HL-60/S4 treated with phorbol 12-myristate 13-acetate at 8.2 ng/mL for 4 days and 3 days (cell line): ENCODE measurements around the gene ASTN2.

Experiments
- in situ Hi-C: fragments of 300-500 bp; cut with MboI; formaldehyde crosslinking; loops from 2 replicates; pipeline ENCODE4 v1.15.0; 2022; ENCODE audit warnings: low sequenced_read_pairs

ASTN2 gene

DNA sequence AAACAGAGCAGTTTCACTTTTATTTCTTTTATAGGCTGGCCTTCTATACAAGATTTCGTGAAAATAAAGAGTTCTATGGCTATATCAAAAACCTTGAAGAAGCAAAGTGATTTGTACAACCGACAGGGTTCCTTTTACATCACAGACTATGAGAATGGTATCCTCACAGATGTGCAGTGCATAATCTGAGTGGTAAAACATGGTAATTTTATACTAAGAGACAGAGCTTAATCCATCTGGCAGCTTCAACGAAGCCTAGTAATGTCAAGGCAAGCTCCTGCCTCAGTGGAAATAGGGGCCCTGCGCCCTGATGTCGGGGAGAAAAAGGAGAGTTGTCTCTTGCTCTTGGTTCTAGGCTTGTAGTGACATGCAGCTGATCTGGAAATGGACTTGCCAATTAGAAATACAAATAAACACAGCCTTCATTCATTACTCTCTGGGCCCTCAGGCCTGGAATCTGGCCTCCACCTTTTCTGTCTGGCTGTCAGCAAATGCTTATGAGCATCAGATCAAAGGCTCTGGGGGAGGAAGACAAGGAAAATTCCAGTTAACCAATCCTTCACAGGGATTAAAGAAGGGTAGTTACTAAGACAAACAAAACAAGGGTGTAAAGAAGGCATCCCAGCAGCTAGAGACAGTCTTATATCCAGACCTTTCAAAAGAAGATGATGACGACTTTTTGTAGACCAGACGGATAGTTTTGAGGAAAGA, 761.4 kb downstream of the ASTN2 start:
- in situ Hi-C loops = no loop called here

DNA sequence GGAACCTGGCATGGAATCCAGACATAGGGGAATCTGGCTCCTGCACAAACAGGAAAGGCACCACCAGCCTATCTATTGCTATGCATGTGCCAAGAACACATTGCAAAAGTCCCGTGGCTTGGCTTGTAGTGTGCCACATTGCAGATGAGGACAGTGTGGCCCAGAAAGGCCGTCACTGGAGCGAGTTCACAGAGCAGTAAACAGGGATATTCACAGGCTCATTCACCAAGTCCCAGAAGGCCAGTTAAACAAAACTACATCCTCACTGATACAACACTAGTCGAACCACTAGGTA, 767.4 kb downstream of the ASTN2 start:
- in situ Hi-C loops = no loop called here

DNA sequence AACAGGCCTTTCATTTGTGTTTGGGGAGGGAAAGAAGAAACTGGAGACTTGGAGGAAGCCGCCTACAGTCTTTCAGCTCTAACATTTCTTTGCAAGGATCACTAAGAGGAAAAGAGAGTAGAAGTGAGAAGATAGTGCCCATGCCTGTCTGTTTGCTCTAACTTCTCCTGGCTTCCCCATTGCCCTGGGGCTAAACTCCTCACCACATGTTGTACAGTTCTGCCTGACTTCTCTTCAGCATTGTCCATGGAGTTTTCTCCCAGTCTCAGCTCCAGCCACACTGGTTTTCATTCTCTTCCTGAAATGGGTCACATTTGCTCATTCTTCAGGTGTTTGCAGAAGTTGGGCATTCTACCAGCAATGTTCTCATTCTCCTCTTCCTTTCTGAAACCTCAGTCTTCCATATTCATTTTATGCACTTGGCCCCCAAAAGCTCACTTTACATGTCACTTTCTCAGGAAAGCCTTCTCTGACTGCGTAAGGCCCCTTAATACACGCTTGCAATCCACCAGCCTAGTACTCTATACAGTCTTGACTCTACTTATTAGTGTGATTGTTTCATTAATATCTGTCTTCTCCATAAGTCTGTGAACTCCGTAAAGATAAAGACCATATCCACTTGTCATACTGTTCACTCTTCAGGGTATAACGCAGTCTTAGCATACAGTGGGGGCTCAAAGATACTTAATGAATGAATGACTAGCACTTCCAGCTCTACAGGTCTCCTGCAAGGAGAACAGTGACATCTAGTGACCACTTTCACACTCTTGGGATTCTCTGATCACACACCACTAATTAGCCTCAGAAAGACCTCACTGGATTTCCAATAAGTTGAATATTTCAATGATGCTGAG, 768.0 kb downstream of the ASTN2 start:
- in situ Hi-C loops = no loop called here

DNA sequence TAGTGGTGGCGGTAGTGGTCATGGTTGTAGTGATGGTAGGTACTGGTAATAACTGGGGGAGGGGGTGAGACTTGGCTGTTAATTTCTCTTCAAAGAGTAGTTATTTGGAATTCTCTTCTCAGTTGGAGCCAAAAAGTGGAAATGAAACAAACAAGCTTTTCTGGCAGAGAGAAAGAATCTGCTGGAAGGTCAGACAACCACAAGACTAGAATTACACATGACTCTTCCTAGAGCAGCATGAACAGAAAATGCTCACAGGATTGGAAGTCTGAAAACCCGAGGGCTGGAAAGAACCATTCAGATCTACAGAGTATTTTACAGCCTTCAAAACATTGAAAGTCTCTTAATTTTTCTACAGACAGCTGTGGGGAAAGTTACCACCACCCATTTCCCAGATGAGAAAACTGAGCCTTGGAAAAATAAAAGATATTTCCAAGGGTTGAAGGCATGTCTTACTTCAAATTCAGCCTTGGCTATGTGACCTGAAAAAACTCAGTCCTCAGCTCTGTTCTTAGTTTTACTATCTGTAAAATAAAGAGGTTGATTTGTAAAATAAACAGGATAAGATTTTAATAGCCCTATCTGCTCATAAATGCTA, 770.7 kb downstream of the ASTN2 start:
- in situ Hi-C loops = no loop called here

DNA sequence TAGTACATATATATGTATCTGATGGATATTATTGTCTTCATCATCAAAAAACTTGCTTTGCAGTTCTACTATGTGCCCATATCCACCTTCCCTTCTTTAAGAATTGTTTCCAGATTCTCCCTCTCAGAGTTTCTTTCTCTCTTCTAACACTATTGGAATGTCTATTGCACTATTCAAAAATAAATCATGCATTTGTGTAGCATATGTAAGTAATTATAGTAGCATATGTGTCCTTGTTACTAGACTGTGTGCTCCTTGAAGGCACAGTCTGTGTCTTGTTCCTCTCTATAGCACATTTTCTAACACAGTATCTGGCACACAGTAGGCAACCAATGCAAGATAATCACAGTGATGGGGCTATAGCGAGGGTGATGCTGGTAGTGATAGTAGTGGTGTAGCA, 771.2 kb downstream of the ASTN2 start:
- in situ Hi-C loops = no loop called here

DNA sequence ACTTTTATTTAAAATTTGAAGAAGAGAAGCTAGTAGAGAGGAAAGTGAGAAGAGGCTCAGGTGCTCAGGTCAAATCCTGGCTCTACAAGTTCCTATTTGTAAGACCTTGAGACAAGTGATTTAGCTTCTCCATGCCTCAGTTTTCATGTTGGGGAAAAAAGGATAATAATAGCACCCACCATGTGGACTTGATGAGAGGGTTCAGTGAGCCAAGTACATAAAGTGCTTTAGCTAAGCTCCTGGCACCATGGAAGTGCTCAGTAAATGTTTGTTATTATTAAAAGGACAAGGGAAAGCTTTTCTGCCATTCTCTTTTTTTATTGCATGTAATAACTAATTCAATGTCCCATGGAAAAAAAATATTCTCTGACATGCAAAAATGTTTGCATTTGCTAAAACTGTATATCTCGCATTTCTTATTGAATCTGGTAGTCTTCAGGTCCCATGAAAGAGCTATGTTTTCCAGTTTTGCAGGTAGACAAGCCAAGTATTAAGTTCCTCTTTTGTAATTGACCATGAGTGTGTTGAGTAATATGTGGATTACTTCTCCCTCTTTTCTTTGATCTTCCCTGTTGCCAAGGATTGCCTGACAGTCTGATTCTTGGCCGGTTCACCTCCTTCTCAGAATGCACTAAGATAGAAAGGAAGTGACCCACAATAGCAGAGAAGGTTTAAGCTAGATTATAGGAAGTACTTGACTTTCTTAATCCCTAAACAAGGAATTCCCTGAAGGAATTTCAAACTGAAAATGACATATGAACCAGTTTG, 773.4 kb downstream of the ASTN2 start:
- in situ Hi-C loops = no loop called here

DNA sequence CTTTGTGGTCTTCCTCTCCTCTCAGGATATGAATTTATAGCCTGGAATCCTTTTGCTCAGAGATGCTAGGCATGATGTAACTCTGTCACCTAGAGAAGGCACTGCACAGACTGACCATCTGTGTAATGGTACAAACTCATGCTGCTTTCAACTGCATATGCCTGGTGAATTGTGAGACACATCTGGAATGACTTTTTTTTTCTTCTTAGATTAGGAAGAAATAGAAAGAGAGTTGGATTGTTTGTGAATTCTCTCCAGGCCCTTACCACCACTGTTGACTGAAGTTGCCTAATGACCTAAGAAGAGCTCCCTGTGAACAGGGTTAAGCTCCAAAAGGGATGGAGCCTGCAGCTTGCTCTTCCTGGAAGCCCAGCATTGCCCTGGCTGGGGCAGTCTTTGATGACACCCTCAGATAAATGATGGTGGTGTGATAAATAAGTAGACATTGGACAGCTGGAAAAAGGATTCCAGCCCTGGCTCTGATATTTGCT, 775.6 kb downstream of the ASTN2 start:
- in situ Hi-C loops = no loop called here

DNA sequence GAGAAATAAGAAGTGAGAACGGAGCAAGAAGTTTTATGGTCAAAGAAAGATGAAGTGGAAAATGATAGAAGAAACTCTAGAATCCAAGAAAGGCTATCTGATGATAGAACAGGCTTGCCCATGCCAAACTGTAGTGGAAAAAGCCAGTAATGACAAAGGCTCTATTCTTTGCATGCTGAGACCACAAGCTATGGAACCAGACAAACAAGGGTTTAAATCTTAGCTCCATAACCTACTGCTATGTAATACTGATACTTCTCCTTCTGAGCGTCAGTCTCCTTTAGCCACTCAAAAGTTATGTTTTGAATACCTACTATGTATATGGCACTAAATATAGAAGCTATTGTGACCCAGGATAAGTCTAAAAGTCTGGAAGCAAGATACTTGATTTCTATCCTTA, 778.9 kb downstream of the ASTN2 start:
- in situ Hi-C loops = no loop called here

DNA sequence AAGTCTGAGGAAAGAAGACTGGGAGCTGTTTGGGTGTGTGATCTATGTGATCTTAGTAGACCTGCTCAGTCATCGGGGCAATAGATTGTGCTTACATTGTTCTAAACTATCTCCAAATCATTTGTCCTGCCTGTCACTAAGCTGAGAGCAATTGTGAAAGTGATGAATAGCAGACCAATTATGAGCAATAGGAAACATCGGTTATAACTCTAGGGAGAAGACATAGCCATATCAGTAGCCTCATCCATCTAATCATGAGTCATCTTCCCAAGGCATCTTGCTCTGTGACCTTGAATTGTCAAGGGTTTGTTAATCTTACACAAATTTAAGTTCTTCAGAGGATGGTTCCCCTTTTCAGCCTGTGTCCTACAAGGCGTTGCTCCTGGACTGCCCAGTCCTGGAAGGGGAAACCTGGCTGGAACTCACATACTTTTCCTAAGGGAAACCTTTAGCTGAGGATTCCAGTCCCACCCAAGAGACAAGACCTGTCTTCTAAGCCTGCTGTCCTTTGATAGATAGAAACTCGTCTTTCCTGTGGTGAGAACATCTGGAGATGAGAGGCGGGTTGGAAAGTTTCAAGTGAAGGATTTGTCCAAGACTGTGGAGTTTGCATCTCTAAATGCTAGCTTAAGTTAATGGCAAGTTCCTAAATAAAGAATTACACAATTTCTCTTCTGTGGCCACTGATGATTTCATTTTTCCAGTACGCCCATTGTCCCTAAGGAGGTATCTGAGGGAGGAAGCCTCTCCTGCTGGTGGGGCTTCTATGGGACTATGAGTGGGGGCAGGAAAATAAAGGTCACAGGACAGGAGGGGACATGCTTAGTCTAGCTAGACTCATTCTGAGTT, 781.6 kb downstream of the ASTN2 start:
- in situ Hi-C loops = no loop called here

DNA sequence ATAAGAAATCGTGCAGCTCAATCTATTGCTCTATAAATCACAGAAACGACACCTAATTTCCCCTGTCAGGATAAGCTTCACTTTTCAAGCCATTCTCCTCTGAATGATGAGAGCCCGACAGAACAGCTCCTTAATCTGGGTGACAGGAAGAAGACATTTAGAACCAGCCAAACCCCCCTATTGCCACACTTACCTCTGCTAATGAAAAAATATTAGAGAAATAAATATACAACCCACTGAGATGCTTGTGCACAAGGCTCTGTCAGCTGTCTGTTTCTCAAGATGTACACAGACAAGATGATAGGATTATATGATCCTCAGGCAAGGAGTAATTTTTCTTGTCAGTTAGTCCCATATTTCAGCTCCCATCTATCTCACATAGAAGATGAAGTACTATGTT, 785.2 kb downstream of the ASTN2 start:
- in situ Hi-C loops = no loop called here

DNA sequence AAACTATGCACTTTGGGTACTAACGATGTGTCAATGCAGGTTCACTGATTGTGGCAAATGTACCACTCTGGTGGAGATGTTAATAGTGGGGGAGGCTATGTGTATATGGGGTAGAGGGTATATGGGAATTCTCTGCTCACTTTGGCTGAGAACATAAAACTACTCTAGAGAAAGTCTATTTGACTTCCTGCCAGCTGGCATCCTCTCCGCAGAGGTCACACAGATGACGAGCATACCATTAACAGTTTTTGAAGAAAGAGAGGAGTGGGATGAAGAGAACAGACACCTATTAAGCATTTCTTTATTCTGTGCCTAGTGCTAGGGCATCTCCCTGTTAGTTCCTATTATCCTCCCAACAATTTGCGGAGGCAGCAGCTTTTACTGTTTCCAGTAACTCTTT, 786.1 kb downstream of the ASTN2 start:
- in situ Hi-C loops = no loop called here

DNA sequence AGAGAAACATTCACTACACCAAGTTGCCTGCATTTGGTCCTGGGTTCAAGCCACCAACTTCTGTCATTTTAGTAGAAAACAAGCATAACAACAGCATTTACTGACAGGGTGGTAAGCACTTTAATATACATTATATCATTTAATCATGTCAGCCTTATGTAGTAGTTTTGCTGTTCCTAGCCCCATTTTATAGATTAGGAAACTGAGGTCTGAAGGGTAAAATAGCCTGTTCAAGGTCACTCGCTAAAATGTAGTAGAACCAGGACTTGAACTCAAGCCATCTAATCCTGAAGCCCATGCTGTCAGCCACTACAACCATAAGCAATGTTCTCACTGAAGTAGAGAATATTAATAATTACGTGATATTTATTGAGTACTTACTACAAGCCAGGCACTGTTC, 787.4 kb downstream of the ASTN2 start:
- in situ Hi-C loops = no loop called here

DNA sequence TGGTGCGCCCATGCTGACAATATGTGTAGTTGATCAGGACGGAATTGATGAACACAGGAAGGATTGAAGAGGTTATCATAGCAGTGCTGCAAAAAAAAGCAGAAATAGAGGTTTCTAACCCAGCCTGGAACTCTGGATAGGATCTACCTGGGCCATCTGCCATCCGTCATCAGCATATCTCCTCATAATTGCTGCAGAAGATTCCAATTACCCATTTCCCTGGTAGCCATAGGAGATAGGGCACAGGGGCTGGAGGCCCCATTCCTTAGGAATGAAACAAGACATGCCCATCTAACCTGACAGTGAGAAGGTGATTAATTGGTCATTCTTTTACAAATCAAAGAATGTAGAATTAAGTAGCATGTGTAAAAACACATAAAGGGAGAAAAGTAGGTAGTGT, 788.1 kb downstream of the ASTN2 start:
- in situ Hi-C loops = no loop called here

DNA sequence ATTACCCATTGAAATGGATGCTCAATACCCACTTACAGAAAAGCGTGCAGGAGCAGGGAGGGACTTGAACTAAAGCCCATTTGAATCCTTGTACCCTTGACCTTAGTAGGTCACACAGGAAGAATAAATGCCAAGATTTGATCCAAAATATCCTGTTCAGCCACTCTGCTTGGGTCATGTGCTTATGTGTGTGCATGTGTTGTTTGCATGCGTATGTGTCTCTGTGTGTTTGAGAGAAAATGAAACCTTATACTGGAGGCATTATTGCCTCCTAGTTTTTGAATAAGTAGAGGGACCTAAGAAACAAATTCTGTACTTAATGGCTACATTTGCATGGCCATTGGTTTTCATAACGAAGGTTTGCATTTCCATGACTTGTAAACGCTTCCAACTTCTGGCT, 791.1 kb downstream of the ASTN2 start:
- in situ Hi-C loops = no loop called here

DNA sequence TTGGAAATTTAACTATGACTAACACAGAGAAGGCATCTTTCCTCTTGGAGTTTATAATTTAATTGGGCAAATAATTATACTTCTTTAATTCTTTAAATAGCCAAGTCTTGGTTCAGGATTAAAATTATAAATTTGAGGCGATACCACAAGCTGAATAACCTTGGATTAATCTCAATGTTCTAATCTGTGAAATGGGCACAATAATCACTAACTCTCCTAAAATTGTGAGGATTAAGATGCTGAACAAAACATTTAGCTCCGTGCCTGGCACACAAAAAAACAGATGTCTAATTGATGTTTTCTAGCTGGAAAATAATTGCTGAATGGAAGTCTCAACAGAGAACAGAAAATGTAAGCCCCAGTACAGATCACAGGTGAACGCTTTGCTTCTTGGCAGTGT, 797.5 kb downstream of the ASTN2 start:
- in situ Hi-C loops = no loop called here

DNA sequence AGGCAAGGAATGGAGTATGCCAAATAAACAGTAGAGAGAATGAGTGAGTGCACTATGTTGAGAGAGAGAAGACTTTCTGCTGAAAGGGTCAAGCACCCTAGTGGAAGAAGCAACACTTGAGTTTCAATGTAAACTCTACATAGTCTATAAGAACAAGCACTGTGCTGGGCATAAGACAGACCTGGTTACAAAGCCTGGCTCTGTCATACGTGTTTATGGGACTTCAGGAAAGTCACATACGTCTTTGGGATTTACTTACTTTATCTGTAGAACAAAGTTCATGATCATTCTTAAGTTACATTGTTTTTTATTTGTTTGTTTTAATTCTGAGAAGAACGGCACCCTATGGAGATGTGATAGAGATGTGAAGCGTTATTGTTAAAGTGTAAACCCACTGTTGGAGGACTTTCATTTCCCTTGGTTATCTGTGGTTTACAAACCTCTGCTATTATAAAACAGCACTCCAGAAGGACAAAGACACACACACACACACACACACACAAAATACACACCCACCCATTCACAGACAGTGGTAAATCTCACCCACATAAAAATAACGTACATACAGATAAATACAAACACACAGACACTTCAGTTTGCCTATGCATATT, 798.4 kb downstream of the ASTN2 start:
- in situ Hi-C loops = no loop called here

DNA sequence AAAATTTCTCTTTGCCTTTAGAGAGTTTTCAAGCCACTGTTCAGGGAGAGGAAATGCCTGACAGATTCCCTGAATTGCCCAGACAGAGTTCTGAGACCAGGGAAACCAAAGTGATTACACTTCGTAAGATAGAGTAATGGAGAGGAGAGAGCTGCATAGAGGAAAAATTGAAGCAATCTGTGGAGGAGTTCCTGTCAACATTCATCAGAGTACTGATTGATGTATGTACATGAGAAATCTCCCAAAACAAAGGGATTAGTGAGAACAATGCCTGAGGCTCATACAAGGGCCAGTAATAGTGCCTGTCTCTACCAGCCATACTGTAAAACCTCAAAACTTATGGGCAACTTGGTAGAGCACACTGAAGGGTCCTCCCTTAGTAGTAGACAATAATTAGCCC, 806.8 kb downstream of the ASTN2 start:
- in situ Hi-C loops = no loop called here

DNA sequence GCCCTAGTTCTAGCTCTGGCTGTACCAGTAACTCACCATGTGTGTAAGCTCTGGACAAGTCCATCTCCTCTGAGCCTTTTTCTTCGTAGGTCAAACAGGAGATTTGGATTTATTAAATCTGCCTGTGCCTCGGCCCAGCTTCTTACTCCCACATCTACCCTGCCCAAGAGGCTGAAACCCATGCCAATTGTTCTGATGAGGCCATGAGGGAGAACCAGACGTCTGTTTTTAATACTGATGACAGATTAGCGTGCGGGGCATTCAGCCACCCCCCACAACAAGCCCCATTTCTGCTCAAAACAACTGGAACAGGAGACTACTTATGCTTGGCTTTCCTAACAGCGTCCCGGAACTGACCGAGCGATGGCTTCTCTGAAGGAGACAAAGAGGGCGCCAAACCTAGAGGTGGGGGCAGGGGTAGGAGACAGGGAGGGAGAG, 808.9 kb downstream of the ASTN2 start:
- in situ Hi-C loops = no loop called here

DNA sequence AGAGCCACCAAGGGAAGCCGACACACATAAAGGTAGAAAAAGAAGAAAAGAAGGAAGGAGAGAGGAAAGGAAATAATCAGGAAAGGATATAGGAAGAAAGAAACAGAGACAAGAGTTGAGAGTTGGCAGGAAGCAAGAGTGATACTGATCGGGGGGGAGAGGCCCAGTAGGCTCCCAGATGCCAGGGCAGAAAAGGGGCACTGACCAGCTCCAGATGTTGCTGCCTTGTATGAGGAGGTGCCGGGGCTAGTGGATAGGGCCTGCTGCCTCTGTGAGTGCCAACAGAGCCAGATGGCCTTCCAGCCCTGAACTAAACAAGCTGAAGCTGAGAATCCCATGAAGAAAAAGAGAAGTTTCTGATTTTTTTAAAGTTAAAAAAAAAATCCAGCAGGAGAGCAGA, 809.8 kb downstream of the ASTN2 start:
- in situ Hi-C loops = no loop called here

DNA sequence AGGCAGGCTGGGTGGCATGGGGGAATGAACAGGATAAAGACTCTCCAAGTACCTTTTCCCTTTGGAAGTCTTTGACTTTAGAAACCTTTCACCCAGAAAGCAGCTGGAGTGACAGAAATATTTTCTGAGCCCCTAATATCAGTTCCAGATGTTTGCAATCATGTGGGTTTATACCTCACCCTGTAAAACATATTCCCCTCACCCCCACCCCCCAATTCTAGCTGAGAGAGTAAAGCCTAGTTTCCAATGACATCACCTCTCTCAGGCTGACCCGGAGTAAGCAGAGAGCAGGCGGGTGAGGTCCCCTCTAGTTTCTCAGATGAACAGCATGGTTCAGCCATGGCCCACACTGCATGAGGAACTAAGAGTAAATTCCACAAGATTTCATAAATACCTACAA, 810.6 kb downstream of the ASTN2 start:
- in situ Hi-C loops = no loop called here
